ENCODE results near the gene PHLDA1.

Gene PHLDA1

DNA sequence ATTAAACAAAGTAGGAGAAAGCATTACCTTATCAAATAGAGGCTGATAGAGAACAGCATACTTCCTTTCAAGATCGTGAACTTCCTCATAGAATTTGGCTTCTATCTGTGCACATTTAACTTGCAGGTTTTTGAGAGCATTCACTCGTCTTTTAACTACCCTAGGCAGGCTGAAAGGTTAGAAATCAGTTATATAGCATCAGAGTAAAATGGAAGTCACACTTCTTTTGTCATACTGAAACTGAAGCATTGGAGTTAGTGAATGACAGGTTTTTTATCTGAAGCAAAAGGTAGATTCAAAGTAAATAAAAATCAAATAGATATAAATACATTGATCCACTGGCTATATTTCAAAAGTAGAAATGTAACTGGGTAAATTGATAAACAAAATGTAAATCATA lies 28.5 kb upstream of the PHLDA1 start:
- Histone ChIP-seq H3K9me3 (ENCODE audit: insufficient read depth, low read depth, low read length) (no peaks in the 10 kb centered on the region), H3K27me3 (ENCODE audit: insufficient read depth, low read length) (no peaks in the 10 kb centered on the region), H3K27ac (ENCODE audit: low read length) (no peak overlapping the region), H3K36me3 (ENCODE audit: insufficient read depth, low read depth, low read length) (peaks cover 99% of the 10 kb centered on the region), H3K4me1 (ENCODE audit: insufficient read depth, low read length) (peaks cover 17% of the 10 kb centered on the region), H3K4me3 (ENCODE audit: low read length) (no peak overlapping the region), H3K9ac (ENCODE audit: low read depth, low read length) (no peak overlapping the region)

DNA sequence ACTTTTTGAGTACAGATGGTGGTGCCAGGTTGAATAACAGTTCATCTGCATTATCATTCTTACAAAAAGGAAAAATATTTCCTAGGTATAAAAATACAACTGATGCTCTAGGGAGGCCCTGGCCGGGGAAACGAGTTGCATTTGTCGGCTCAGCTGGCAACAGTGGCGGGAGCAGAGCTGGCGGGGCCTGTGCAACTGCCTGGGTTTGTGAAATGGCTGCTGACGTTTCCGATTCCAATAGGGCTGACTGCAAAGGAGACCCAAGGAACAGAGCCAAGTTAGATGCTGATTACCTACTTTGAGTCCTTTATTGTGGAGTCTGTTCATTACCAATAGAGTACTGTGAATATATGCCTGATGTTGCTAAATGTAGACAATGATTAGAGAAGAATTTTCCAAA lies 25.8 kb upstream of the PHLDA1 start:
- no peaks in the 10 kb centered on the region for H3K27me3 ChIP-seq (ENCODE audit: insufficient read depth, low read length)
- H3K4me3 ChIP-seq (ENCODE audit: low read length), result no peak overlapping the region
- no peak overlapping the region for H3K27ac ChIP-seq (ENCODE audit: low read length)
- H3K9ac ChIP-seq (ENCODE audit: low read depth, low read length), result no peak overlapping the region
- peaks cover 100% of the 10 kb centered on the region for H3K36me3 ChIP-seq (ENCODE audit: insufficient read depth, low read depth, low read length)
- H3K4me1 ChIP-seq (ENCODE audit: insufficient read depth, low read length), result peaks cover 26% of the 10 kb centered on the region
- no peaks in the 10 kb centered on the region for H3K9me3 ChIP-seq (ENCODE audit: insufficient read depth, low read depth, low read length)

DNA sequence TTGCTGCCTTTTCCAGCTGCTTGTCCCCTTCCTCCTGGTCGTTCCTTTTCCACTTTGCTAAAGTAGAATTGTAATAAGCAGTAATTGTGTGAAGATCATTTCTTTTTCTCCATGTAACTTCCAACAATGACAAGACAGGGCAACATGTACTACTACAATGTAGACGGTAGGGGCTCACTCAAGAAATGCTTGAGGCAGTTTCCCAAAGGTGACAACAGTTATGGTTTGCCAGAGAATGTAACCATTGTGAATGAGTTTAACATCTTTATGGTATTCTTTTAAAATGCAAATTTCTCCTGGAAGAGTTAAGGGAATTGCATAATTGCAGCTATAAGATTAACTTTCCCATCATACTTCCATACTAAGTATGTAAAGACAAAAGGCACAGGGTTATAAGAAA lies 23.8 kb upstream of the PHLDA1 start:
- Histone ChIP-seq H3K9me3 (ENCODE audit: insufficient read depth, low read depth, low read length) (no peaks in the 10 kb centered on the region), H3K4me1 (ENCODE audit: insufficient read depth, low read length) (peaks cover 26% of the 10 kb centered on the region), H3K9ac (ENCODE audit: low read depth, low read length) (0 out of 2 replicates have a peak overlapping the region, but pooled peaks have one; percentile 24), H3K27ac (ENCODE audit: low read length) (peak overlapping the region; percentile 27), H3K36me3 (ENCODE audit: insufficient read depth, low read depth, low read length) (peaks cover 99% of the 10 kb centered on the region), H3K4me3 (ENCODE audit: low read length) (peak overlapping the region; percentile 12; the same call in 1 of the 2 replicates), H3K27me3 (ENCODE audit: insufficient read depth, low read length) (no peaks in the 10 kb centered on the region)

DNA sequence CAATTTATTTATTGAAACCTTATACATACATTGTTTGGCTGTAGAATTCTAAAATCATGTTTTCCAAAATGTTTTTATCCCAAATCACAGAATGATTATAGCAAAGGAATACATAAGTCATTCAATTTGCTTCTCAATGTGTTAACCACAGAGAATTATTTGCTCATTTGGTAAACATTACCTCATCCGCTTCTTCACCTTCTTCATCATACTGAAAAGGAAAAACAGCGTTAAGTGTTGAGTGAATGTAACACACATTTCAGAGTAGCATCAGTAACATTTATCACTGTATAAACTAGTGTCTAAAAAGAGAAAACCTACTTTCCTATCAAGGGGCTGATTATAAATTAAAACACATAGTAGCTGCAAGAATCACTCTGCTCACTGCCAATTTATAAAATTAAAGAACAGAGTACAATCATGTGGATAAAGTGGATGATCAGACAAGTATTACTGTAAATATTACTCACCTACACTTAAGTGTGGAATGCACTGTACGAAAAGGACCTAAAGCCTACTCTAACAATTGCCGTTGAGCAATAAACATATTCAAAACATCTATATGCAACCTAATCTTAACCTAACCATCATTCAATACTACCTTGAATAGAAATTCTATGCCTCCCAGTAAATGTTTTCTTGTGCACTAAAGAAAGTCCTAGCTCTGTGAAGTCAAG lies 18.1 kb upstream of the PHLDA1 start:
- Histone ChIP-seq H3K9me3 (ENCODE audit: insufficient read depth, low read depth, low read length) (no peaks in the 10 kb centered on the region), H3K4me3 (ENCODE audit: low read length) (no peak overlapping the region), H3K9ac (ENCODE audit: low read depth, low read length) (no peak overlapping the region), H3K27me3 (ENCODE audit: insufficient read depth, low read length) (no peaks in the 10 kb centered on the region), H3K27ac (ENCODE audit: low read length) (no peak overlapping the region), H3K4me1 (ENCODE audit: insufficient read depth, low read length) (peaks cover 5% of the 10 kb centered on the region; the same call in 1 of the 2 replicates), H3K36me3 (ENCODE audit: insufficient read depth, low read depth, low read length) (peaks cover 98% of the 10 kb centered on the region)

DNA sequence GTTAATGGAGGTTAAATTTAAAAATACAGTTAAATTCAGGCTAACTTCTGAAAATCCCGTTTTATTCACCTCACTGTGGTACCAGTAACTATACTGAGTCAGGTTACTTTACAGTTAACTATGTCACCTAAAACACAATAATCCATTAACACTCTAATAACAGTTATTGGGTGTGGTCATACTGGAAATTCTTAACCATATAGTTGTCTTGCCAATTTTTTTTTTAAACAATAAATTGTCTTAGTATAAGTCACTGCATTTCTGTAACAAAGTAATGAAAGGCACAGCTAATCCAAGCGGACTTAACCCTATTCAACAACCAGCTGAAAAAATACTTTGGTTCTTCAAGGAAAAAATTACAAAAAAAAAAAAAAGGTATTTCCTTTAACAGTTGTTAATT lies 16.2 kb upstream of the PHLDA1 start:
- H3K4me3 ChIP-seq (ENCODE audit: low read length), result no peak overlapping the region
- H3K27ac ChIP-seq (ENCODE audit: low read length), result no peak overlapping the region
- peaks cover 94% of the 10 kb centered on the region for H3K36me3 ChIP-seq (ENCODE audit: insufficient read depth, low read depth, low read length)
- H3K9me3 ChIP-seq (ENCODE audit: insufficient read depth, low read depth, low read length), result no peaks in the 10 kb centered on the region
- no peaks in the 10 kb centered on the region for H3K4me1 ChIP-seq (ENCODE audit: insufficient read depth, low read length)
- no peaks in the 10 kb centered on the region for H3K27me3 ChIP-seq (ENCODE audit: insufficient read depth, low read length)
- no peak overlapping the region for H3K9ac ChIP-seq (ENCODE audit: low read depth, low read length)

DNA sequence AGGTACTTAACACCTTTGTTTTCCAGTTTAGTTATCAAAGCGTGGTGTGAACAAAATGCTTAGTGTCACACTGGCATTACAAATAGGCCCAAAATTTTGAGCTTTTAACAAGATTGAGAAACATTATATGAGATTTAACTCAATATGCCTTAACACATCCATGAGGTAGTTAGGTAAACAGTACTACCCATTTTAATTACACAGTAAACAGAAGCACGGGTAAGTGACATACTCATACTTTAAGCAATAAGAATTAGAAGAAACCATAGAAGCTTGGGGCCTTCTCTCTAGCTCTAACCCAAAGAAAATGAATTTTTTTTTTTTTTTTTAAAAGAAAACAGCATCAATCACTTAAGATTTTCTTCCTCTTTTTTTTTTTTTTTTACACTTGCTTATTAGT lies 15.5 kb upstream of the PHLDA1 start:
- peaks cover 87% of the 10 kb centered on the region for H3K36me3 ChIP-seq (ENCODE audit: insufficient read depth, low read depth, low read length)
- no peaks in the 10 kb centered on the region for H3K9me3 ChIP-seq (ENCODE audit: insufficient read depth, low read depth, low read length)
- H3K9ac ChIP-seq (ENCODE audit: low read depth, low read length), result no peak overlapping the region
- H3K4me3 ChIP-seq (ENCODE audit: low read length), result no peak overlapping the region
- H3K27ac ChIP-seq (ENCODE audit: low read length), result no peak overlapping the region
- no peaks in the 10 kb centered on the region for H3K27me3 ChIP-seq (ENCODE audit: insufficient read depth, low read length)
- H3K4me1 ChIP-seq (ENCODE audit: insufficient read depth, low read length), result no peaks in the 10 kb centered on the region

DNA sequence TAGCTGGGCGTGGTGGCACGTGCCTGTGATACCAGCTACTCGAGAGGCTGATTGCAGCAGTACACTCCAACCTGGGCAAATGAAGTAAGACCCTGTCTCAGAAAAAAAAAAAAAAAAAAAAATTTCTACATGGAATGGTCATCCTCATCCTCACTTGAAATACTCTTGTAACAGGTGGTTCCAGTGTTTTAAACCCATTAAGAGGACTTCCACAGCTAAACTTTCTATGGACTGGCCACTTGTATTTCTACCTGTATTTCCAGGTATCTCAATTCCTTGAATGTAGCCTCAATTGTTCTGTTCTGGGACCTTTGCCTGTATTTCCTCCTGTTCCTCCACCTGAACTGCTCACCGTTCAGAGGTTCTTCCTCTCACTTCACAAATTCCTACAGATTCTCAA lies 11.8 kb upstream of the PHLDA1 start:
- Histone ChIP-seq H3K4me3 (ENCODE audit: low read length) (no peak overlapping the region), H3K9ac (ENCODE audit: low read depth, low read length) (no peak overlapping the region), H3K27me3 (ENCODE audit: insufficient read depth, low read length) (no peaks in the 10 kb centered on the region), H3K4me1 (ENCODE audit: insufficient read depth, low read length) (peaks cover 6% of the 10 kb centered on the region), H3K9me3 (ENCODE audit: insufficient read depth, low read depth, low read length) (no peaks in the 10 kb centered on the region), H3K36me3 (ENCODE audit: insufficient read depth, low read depth, low read length) (peaks cover 51% of the 10 kb centered on the region), H3K27ac (ENCODE audit: low read length) (no peak overlapping the region)

DNA sequence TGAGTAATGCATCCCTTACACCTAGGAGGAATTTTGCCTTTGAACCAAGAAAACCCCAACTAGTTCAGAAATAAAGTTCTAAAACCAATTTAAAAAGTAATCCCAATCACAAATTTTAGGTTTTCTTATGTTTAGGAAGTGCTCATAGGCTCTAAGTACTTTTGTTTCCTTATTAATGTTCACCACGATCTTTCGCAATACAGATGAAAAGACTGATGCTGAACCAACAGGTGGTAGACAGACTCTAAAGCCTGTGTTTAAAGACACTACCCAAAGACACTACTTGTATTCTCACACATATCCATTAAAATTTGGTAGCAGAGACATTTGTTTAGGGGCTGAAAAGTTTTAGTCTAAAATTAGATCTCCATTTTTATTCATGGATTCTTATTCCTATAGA lies 10.6 kb upstream of the PHLDA1 start:
- H3K36me3 ChIP-seq (ENCODE audit: insufficient read depth, low read depth, low read length), result peaks cover 39% of the 10 kb centered on the region
- H3K27me3 ChIP-seq (ENCODE audit: insufficient read depth, low read length), result no peaks in the 10 kb centered on the region
- H3K27ac ChIP-seq (ENCODE audit: low read length), result no peak overlapping the region
- H3K4me3 ChIP-seq (ENCODE audit: low read length), result no peak overlapping the region
- H3K9me3 ChIP-seq (ENCODE audit: insufficient read depth, low read depth, low read length), result no peaks in the 10 kb centered on the region
- H3K9ac ChIP-seq (ENCODE audit: low read depth, low read length), result no peak overlapping the region
- peaks cover 15% of the 10 kb centered on the region for H3K4me1 ChIP-seq (ENCODE audit: insufficient read depth, low read length)

DNA sequence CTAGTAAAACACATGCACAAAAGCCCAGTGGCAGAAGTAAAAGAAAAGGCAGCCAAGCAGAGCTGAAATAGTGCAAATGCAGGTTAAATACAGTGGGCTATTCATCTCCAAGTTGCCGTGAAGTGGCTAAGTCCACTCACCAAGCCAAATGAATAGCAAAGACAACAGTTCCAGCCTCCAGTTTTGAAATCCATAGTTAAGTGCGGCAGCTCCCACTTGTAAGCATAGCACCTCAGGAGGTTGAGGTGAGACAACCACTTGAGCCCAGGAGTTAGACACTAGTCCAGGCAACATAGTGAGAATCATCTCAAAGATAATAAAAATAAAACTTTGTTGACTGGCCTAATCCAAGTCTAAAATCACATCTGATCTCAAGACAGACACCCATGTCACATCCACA lies 9.8 kb upstream of the PHLDA1 start:
- H3K27me3 ChIP-seq (ENCODE audit: insufficient read depth, low read length), result no peaks in the 10 kb centered on the region
- H3K4me1 ChIP-seq (ENCODE audit: insufficient read depth, low read length), result peaks cover 15% of the 10 kb centered on the region
- H3K4me3 ChIP-seq (ENCODE audit: low read length), result no peak overlapping the region
- no peaks in the 10 kb centered on the region for H3K9me3 ChIP-seq (ENCODE audit: insufficient read depth, low read depth, low read length)
- no peak overlapping the region for H3K27ac ChIP-seq (ENCODE audit: low read length)
- no peak overlapping the region for H3K9ac ChIP-seq (ENCODE audit: low read depth, low read length)
- H3K36me3 ChIP-seq (ENCODE audit: insufficient read depth, low read depth, low read length), result peaks cover 31% of the 10 kb centered on the region

DNA sequence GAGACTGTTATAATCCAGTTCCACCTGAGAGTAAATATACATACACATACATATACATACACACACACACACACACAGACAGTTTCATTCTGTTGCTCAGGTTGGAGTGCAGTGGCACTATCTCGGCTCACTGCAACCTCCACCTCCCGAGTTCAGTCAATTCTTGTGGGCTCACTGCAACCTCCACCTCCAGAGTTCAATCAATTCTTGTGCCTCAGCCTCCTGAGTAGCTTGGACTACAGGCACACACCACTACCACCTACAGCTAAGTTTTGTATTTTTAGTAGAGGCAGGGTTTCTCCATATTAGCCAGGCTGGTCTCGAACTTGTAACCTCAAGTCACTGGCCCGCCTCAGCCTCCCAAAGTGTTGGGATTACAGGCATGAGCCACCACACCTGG lies 8.9 kb upstream of the PHLDA1 start:
- Histone ChIP-seq H3K36me3 (ENCODE audit: insufficient read depth, low read depth, low read length) (peaks cover 23% of the 10 kb centered on the region), H3K27me3 (ENCODE audit: insufficient read depth, low read length) (no peaks in the 10 kb centered on the region), H3K9me3 (ENCODE audit: insufficient read depth, low read depth, low read length) (no peaks in the 10 kb centered on the region), H3K27ac (ENCODE audit: low read length) (no peak overlapping the region), H3K4me1 (ENCODE audit: insufficient read depth, low read length) (peaks cover 15% of the 10 kb centered on the region), H3K4me3 (ENCODE audit: low read length) (no peak overlapping the region), H3K9ac (ENCODE audit: low read depth, low read length) (no peak overlapping the region)

DNA sequence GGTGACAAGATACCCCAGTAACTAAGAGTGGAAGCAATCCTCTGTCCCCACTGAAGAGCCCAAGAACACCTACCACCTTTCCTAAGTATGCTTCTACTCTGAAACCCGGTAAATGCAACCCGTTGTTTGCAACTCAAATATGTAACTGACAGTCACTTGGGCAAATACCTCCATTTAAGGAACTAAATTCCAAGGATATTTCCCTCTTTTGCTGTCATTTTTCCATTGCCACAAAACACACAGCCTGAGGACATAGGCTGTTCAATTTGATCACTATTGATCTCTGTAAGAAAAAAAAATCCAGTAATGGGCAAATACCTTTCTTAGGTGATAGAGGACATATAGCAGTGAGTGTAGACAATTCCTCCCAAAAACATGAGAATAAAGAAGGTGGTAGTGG lies 6.6 kb upstream of the PHLDA1 start:
- H3K4me1 ChIP-seq (ENCODE audit: insufficient read depth, low read length), result peaks cover 22% of the 10 kb centered on the region
- no peak overlapping the region for H3K4me3 ChIP-seq (ENCODE audit: low read length)
- peaks cover under 1% of the 10 kb centered on the region; the same call in 1 of the 2 replicates for H3K36me3 ChIP-seq (ENCODE audit: insufficient read depth, low read depth, low read length)
- no peaks in the 10 kb centered on the region for H3K27me3 ChIP-seq (ENCODE audit: insufficient read depth, low read length)
- H3K9ac ChIP-seq (ENCODE audit: low read depth, low read length), result no peak overlapping the region
- H3K27ac ChIP-seq (ENCODE audit: low read length), result no peak overlapping the region
- no peaks in the 10 kb centered on the region for H3K9me3 ChIP-seq (ENCODE audit: insufficient read depth, low read depth, low read length)

DNA sequence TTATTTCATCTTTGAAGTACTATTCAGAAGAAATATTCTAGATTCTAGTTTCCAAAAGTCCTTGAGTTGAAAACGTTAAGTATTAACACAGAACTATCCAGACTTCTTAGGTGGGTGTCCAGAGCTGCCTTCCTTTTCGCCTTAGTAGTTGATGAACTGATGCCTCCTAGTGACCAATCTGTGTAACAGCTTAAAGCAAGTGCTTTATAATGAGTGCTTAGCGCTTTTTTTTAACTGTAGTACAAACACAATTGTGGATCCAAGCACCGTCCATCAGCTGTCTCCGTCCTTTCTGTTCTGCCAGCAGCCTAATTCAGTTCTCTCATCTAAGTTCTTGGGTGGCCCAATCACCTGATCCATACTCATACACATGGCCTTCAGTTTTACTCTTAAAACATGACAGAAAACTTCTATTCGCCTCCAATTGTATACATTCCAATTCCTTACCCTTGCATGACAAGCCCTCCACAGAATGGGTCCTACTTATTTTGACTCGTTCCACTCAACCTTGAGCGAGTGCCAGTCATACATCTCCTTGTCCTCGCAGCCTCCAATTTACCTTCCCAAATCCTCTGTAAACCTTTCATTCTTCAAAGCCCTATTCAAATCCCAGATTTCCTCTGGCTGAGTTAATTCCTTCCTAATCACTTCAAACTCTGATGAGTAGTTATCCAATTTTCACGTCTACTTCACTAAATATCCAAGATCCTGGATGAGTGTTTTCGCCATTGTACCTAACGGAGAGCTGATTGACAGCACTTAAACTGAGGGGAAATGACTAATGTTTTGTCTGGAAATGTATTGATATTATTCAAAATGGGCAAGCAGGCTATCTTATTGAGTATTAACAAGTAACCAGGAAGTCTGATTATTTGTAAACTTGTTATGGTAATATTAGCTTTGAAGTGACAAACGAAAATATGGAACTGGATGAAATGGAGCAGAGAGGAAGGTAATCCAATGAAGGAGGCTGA lies 5.8 kb upstream of the PHLDA1 start:
- Histone ChIP-seq H3K4me1 (ENCODE audit: insufficient read depth, low read length) (peaks cover 24% of the 10 kb centered on the region), H3K9ac (ENCODE audit: low read depth, low read length) (no peak overlapping the region), H3K27ac (ENCODE audit: low read length) (no peak overlapping the region), H3K36me3 (ENCODE audit: insufficient read depth, low read depth, low read length) (no peaks in the 10 kb centered on the region), H3K9me3 (ENCODE audit: insufficient read depth, low read depth, low read length) (no peaks in the 10 kb centered on the region), H3K4me3 (ENCODE audit: low read length) (no peak overlapping the region), H3K27me3 (ENCODE audit: insufficient read depth, low read length) (no peaks in the 10 kb centered on the region)
